ENCODE results near the gene PLAC9. TPM values are rescaled to one million over a fixed set of nuclear protein-coding genes. Genes with fewer than 3 reads are reported as not detected.

PLAC9 gene
- total and polyA plus RNA-seq, 2 donors (not counting 3 experiments of a cell fraction or from before 2014, with no cell fraction given), result 1.7 to 2.0 TPM

DNA sequence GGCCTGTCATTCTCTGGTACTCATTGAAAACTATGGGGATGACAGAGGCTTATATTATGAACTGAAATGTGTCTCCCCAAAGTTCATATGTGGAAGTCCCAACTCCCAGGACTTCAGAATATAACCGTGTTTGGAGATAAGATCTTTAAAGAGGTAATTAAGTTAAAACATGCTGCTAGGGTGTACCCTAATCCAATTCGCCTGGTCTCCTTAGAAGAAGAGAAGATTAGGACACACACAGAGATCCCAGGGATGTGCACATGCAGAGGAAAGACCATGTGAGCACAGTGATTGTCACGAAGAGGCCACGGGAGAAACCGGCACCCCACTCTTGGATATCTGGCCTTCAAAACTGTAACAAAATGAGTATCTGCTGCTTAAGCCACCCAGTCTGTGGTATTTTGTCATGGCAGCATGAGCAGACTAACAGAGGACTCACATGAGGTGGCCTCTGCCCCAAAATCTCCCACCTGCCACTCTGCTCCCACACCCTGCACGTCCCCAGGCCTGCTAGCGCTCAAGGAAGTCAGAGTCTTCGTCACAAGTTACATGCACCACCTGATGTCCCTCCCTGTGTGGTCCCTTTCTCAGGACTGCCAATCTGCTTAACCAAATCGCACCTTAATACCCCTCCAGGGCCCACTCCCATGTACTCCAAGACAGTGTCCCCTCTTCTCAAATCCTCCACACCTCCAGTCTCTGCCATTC, 26.8 kb downstream of the PLAC9 start:
- peaks cover 5 to 36% of the 10 kb centered on the region in 2 experiments for H3K36me3 ChIP-seq (ENCODE audit: control insufficient read depth in 2 of 2, extremely low read depth in 1 of 2, insufficient read depth in 2 of 2, low read length in 2 of 2)
- ChIA-PET CTCF (interaction anchor here (0.9 to 3.0 kb wide), 7 partner anchors 15 to 63 kb away, joined by 3 to 22 read pairs (median 6); no protein-coding TSS in a partner anchor), POLR2A (no interaction called here)
- BruUV-seq (replicated peaks), result no TSS peak
- H3K4me2 ChIP-seq (ENCODE audit: insufficient read depth, low read length), result no peak overlapping the region
- no peaks in the 10 kb centered on the region for H4K20me1 ChIP-seq (replicated peaks; ENCODE audit: control insufficient read depth, extremely low read depth, insufficient read depth, low read length)
- H3K27me3 ChIP-seq (ENCODE audit: control insufficient read depth in 2 of 2, insufficient read depth in 2 of 2, low read length in 2 of 2), result no peaks in the 10 kb centered on the region
- no peak overlapping the region for H2AFZ ChIP-seq (ENCODE audit: low read depth, low read length)
- no peaks in the 10 kb centered on the region for H3K9me3 ChIP-seq (replicated peaks; ENCODE audit: control insufficient read depth, insufficient read depth, low read length)
- H3K4me3 ChIP-seq (replicated peaks in 1 of 3; ENCODE audit: insufficient read depth in 1 of 3, low read depth in 1 of 3, low read length in 3 of 3), result no peak overlapping the region
- intact Hi-C loops (cut with micrococcal nuclease), result no loop called here
- H3K27ac ChIP-seq (ENCODE audit: insufficient read depth, low read depth, low read length), result peak overlapping the region; percentile 2
- H3K9ac ChIP-seq (replicated peaks; ENCODE audit: extremely low read depth, insufficient read depth, low read length), result no peak overlapping the region
- no peaks in the 10 kb centered on the region for H3K9me1 ChIP-seq (replicated peaks; ENCODE audit: control insufficient read depth, extremely low read depth, insufficient read depth, low read length)
- no peaks in the 10 kb centered on the region for H3K79me2 ChIP-seq (ENCODE audit: control insufficient read depth, insufficient read depth, low read length)
- DNase-seq (ENCODE audit: low read depth, low spot score) (no peak), FAIRE-seq (no peak)
- TF ChIP-seq JUN (IDR thresholded peaks at IDR 0.05; ENCODE audit: borderline replicate concordance, insufficient read depth, insufficient read length, low read depth) (no peak), FOS (IDR thresholded peaks at IDR 0.05; ENCODE audit: borderline replicate concordance, insufficient read depth, low read length) (no peak), POLR2A (IDR thresholded peaks at IDR 0.05; ENCODE audit: low read depth, low read length) (no peak)
- H3K4me1 ChIP-seq (ENCODE audit: control insufficient read depth, extremely low read depth, insufficient read depth, low read length), result peaks cover 24% of the 10 kb centered on the region
- dilution Hi-C loops (cut with MboI; ENCODE audit: extremely low pct_ligation_motif_present, low sequenced_read_pairs), result no loop called here

DNA sequence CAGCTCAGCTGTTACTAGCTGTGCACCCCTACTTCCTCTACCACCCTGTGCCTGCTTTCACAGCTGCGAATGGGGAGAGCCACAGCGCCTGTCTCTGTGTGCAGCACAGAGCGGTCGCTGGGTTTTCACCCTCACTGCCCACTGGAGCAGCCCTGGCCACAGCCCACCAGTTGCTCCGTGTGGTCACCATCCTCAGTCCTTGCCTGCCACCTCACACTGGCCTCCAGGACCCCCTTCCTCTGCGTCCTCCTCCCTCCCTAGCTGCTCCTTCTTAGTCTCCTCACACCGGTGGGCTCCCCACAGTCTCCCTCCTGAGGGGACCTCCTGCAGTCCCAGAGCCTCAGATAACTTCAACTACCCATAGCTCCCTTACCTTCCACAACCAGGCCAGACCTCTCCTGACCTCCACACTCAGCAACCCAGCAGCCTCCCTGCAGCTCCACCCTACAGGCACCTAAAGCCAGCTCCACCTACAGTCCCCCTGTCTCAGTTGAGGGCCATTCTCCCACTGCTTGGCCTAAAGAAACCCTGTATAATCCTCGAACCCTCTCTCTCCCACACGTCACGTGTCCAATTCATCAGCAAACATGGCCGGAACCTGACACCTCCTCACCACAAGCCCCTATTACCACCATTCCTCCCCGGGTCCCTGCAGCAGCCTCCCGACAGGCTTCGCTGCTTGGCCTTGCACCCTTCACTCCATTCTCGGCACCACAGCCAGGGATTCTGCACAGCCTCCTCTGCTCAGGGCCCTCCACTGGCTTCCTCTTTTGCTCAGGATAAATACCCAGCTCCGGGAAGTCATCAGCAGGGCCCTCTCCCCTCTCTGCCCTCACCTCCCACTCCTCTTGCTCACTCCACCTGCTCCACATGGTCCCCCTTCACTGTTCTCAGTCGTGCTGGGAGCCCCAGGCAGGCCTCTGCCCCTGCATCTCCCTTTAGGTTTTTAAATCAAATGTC, 28.1 kb downstream of the PLAC9 start:
- H3K4me1 ChIP-seq (ENCODE audit: control insufficient read depth, extremely low read depth, insufficient read depth, low read length), result peaks cover 33% of the 10 kb centered on the region
- FAIRE-seq (no peak), DNase-seq (ENCODE audit: low read depth, low spot score) (no peak)
- no peaks in the 10 kb centered on the region for H3K9me1 ChIP-seq (replicated peaks; ENCODE audit: control insufficient read depth, extremely low read depth, insufficient read depth, low read length)
- TF ChIP-seq MYC (IDR thresholded peaks at IDR 0.05; ENCODE audit: low read depth, low read length), result no peak
- TF ChIP-seq EZH2 (IDR thresholded peaks at IDR 0.05; ENCODE audit: borderline replicate concordance, low read depth, low read length, severe bottlenecking), result no peak
- TF ChIP-seq GATA2 (IDR thresholded peaks at IDR 0.05; ENCODE audit: insufficient read depth, insufficient read length, low read depth, low read length), result no peak
- TF ChIP-seq POLR2A (IDR thresholded peaks at IDR 0.05; ENCODE audit: low read depth, low read length), result no peak
- no peak for TF ChIP-seq POLR2AphosphoS5 (IDR thresholded peaks at IDR 0.05; ENCODE audit: insufficient read depth, low read depth, low read length)
- TF ChIP-seq, protein P1, sequence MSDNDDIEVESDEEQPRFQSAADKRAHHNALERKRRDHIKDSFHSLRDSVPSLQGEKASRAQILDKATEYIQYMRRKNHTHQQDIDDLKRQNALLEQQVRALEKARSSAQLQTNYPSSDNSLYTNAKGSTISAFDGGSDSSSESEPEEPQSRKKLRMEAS (IDR thresholded peaks at IDR 0.05; ENCODE audit: insufficient read depth, insufficient read length), result no peak
- no peak for TF ChIP-seq JUN (IDR thresholded peaks at IDR 0.05; ENCODE audit: borderline replicate concordance, insufficient read depth, insufficient read length, low read depth)
- TF ChIP-seq FOS (IDR thresholded peaks at IDR 0.05; ENCODE audit: borderline replicate concordance, insufficient read depth, low read length), result no peak
- TF ChIP-seq, protein P2, sequence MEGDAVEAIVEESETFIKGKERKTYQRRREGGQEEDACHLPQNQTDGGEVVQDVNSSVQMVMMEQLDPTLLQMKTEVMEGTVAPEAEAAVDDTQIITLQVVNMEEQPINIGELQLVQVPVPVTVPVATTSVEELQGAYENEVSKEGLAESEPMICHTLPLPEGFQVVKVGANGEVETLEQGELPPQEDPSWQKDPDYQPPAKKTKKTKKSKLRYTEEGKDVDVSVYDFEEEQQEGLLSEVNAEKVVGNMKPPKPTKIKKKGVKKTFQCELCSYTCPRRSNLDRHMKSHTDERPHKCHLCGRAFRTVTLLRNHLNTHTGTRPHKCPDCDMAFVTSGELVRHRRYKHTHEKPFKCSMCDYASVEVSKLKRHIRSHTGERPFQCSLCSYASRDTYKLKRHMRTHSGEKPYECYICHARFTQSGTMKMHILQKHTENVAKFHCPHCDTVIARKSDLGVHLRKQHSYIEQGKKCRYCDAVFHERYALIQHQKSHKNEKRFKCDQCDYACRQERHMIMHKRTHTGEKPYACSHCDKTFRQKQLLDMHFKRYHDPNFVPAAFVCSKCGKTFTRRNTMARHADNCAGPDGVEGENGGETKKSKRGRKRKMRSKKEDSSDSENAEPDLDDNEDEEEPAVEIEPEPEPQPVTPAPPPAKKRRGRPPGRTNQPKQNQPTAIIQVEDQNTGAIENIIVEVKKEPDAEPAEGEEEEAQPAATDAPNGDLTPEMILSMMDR (IDR thresholded peaks at IDR 0.05; ENCODE audit: extremely low read depth in 1 of 2, insufficient read depth in 1 of 2, low read depth in 1 of 2, low read length in 2 of 2), result no peak
- H3K27ac ChIP-seq (ENCODE audit: insufficient read depth, low read depth, low read length), result no peak overlapping the region
- H3K9ac ChIP-seq (replicated peaks; ENCODE audit: extremely low read depth, insufficient read depth, low read length), result no peak overlapping the region
- BruUV-seq (replicated peaks), result no TSS peak
- H3K9me3 ChIP-seq (replicated peaks; ENCODE audit: control insufficient read depth, insufficient read depth, low read length), result no peaks in the 10 kb centered on the region
- H3K27me3 ChIP-seq (ENCODE audit: control insufficient read depth in 2 of 2, insufficient read depth in 2 of 2, low read length in 2 of 2), result no peaks in the 10 kb centered on the region
- intact Hi-C loops (cut with micrococcal nuclease) (no loop called here), dilution Hi-C loops (cut with MboI; ENCODE audit: extremely low pct_ligation_motif_present, low sequenced_read_pairs) (no loop called here)
- peaks cover 5 to 30% of the 10 kb centered on the region in 2 experiments for H3K36me3 ChIP-seq (ENCODE audit: control insufficient read depth in 2 of 2, extremely low read depth in 1 of 2, insufficient read depth in 2 of 2, low read length in 2 of 2)
- no peak overlapping the region for H3K4me2 ChIP-seq (ENCODE audit: insufficient read depth, low read length)
- CTCF ChIA-PET, result interaction anchor here (0.9 to 3.0 kb wide), 4 partner anchors 39 to 62 kb away, joined by 3 to 12 read pairs (median 3); no protein-coding TSS in a partner anchor
- H3K4me3 ChIP-seq (replicated peaks in 1 of 3; ENCODE audit: insufficient read depth in 1 of 3, low read depth in 1 of 3, low read length in 3 of 3), result no peak overlapping the region
- no peak overlapping the region for H2AFZ ChIP-seq (ENCODE audit: low read depth, low read length)
- H4K20me1 ChIP-seq (replicated peaks; ENCODE audit: control insufficient read depth, extremely low read depth, insufficient read depth, low read length), result no peaks in the 10 kb centered on the region
- POLR2A ChIA-PET, result no interaction called here
- no peaks in the 10 kb centered on the region for H3K79me2 ChIP-seq (ENCODE audit: control insufficient read depth, insufficient read depth, low read length)
